HEK293 (cell line): Measurements from ENCODE around the gene MAP2K6.

Experiments
- TF ChIP-seq, protein P1 (sequence below): fragments of 450-650 bp; formaldehyde crosslinking; IDR thresholded peaks from 2 replicates; pipeline ENCODE4 v1.5.1; 2016; ENCODE audit warnings: missing biosample characterization, missing genetic modification characterization, low read depth
- TF ChIP-seq, protein P2 (sequence below): fragments of 450-650 bp; formaldehyde crosslinking; IDR thresholded peaks from 2 replicates; pipeline ENCODE4 v1.5.1; 2016; ENCODE audit warnings: missing biosample characterization, missing genetic modification characterization

DNA sequence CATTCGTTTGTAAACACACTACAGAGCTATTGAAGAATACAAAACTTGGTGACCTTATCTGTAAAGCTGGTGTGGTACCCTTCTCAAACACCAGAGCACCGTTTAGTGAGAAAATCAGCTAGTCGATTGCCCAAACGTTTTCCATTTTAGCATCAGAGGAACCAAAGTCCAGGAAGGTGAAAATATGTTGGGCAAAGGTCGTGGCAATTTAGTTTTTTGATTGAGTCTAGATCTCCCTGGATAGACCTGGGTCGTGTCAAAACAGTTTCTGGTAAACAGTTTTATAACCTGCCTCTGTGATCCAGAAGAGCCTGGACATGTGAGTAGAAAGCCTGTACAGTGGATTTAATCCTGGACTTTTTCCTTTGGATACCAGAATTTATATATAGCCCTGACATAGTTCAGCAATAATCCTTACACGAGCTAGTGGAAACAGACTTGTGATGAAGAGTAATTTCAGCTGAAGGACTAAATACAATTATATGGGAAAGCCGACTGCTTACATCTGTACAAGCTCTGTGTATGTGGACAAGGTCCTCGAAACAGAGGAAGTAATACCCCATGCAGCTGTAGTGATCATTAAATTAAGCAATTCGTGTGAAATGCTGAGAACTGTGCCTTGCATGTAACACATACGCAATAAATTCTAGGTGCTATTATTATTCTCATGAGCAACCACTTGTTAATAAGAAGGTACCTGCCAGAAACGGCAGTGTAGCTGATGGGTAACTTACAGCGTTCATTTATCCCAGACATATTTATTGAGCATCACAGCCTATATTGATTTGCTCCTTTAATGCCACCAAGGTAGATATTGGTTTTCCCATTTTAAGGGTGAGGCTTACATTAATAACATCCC is 72.5 kb downstream of the MAP2K6 start:
- TF ChIP-seq, protein P1, sequence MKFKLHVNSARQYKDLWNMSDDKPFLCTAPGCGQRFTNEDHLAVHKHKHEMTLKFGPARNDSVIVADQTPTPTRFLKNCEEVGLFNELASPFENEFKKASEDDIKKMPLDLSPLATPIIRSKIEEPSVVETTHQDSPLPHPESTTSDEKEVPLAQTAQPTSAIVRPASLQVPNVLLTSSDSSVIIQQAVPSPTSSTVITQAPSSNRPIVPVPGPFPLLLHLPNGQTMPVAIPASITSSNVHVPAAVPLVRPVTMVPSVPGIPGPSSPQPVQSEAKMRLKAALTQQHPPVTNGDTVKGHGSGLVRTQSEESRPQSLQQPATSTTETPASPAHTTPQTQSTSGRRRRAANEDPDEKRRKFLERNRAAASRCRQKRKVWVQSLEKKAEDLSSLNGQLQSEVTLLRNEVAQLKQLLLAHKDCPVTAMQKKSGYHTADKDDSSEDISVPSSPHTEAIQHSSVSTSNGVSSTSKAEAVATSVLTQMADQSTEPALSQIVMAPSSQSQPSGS, result no peak
- TF ChIP-seq, protein P2, sequence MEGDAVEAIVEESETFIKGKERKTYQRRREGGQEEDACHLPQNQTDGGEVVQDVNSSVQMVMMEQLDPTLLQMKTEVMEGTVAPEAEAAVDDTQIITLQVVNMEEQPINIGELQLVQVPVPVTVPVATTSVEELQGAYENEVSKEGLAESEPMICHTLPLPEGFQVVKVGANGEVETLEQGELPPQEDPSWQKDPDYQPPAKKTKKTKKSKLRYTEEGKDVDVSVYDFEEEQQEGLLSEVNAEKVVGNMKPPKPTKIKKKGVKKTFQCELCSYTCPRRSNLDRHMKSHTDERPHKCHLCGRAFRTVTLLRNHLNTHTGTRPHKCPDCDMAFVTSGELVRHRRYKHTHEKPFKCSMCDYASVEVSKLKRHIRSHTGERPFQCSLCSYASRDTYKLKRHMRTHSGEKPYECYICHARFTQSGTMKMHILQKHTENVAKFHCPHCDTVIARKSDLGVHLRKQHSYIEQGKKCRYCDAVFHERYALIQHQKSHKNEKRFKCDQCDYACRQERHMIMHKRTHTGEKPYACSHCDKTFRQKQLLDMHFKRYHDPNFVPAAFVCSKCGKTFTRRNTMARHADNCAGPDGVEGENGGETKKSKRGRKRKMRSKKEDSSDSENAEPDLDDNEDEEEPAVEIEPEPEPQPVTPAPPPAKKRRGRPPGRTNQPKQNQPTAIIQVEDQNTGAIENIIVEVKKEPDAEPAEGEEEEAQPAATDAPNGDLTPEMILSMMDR (tag by site-specific recombination), result no peak
